ENCODE measurements around the gene ZMYND11.

GRCh38 chr10:226018-226417 lies 90.8 kb downstream of the ZMYND11 start:
- TF ChIP-seq CTCF (IDR thresholded peaks at IDR 0.05; ENCODE audit: low read length) (no peak), EZH2 (IDR thresholded peaks at IDR 0.05; ENCODE audit: borderline replicate concordance, low read length) (no peak)

All from OCI-LY1 (cell line).